Mucosa of descending colon (tissue), 3 donors: ENCODE data around the gene JPH3. TPM values are rescaled to one million over a fixed set of nuclear protein-coding genes. Genes with fewer than 3 reads are reported as not detected.

Source experiments
- ATAC-seq: fragments of 200-7000 bp; cut with Tn5 transposase; one replicate; pipeline ENCODE4 v1.9.1; 2020; ENCODE audit warnings: mild to moderate bottlenecking, moderate library complexity
- DNase-seq, 3 donors: peaks; one replicate each; pipeline ENCODE4 v3.0.0-alpha.2; 2020
- H3K36me3 ChIP-seq: fragments of 200-600 bp; one replicate; pipeline ENCODE4 v1.8.0; 2021; ENCODE audit warnings: low read depth, mild to moderate bottlenecking
- H3K4me1 ChIP-seq: fragments of 200-600 bp; one replicate; pipeline ENCODE4 v1.8.0; 2021; ENCODE audit warnings: low read depth, mild to moderate bottlenecking
- H3K4me3 ChIP-seq: fragments of 200-600 bp; one replicate; pipeline ENCODE4 v1.8.0; 2021; ENCODE audit warnings: mild to moderate bottlenecking
- H3K9me3 ChIP-seq: fragments of 200-600 bp; one replicate; pipeline ENCODE4 v1.8.0; 2021; ENCODE audit warnings: mild to moderate bottlenecking
- CTCF ChIP-seq: fragments of 200-600 bp; IDR thresholded peaks from one replicate; pipeline ENCODE4 v1.8.0; 2022; ENCODE audit warnings: antibody characterized with exemption, mild to moderate bottlenecking
- intact Hi-C, 2 donors: fragments of 100-400 bp; cut with DNase I in 1 of 2; cut with micrococcal nuclease in 1 of 2; formaldehyde crosslinking; loops; one replicate each; pipeline versions ENCODE4 v1.11.0 to v1.11.1; 2022; cut with DNase I, micrococcal nuclease
- total RNA-seq, 3 donors: library from RNA; stranded (reverse); fragmentation: NEBNext Ultra II Directional in 2 of 3; extraction: Animal tissue kit (Norgen Biotek cat#: 25700) in 2 of 3; gene quantifications; one replicate each; pipeline versions ENCODE4 v1.2.1 to v1.2.4, GENCODE V29; 2021 to 2023
- donor health status: DM: no; HTN: no; CAD: no; lungs with moderate emphysema.
- donor health status: DM: no; HTN: no; CAD: no.
- donor health status: DM: no; HTN: yes; CAD: no.

Gene JPH3
- total RNA-seq, 3 donors from 2014 or later: 0.17 to 2.1 (median 0.84) TPM

- H3K36me3 ChIP-seq: no peaks in the 10 kb centered on the region
- ATAC-seq (no peak), DNase-seq (no peak)
- H3K4me1 ChIP-seq: no peaks in the 10 kb centered on the region
- intact Hi-C loops: no loop called here
- H3K4me3 ChIP-seq: no peak overlapping the region
- no peaks in the 10 kb centered on the region for H3K9me3 ChIP-seq
- TF ChIP-seq CTCF: no peak
Observed at GRCh38 chr16:87697792-87698191, 95.5 kb downstream of the JPH3 start.

- DNase-seq (no peak), ATAC-seq (no peak)
- no peak overlapping the region for H3K4me3 ChIP-seq
- no peak for TF ChIP-seq CTCF
- H3K4me1 ChIP-seq: no peaks in the 10 kb centered on the region
- no peaks in the 10 kb centered on the region for H3K36me3 ChIP-seq
- intact Hi-C loops: no loop called here
- H3K9me3 ChIP-seq: no peaks in the 10 kb centered on the region
Observed at GRCh38 chr16:87698241-87698640, 95.9 kb downstream of the JPH3 start.

GRCh38 chr16:87698676-87699199 lies 96.4 kb downstream of the JPH3 start:
- TF ChIP-seq CTCF: no peak
- H3K36me3 ChIP-seq: no peaks in the 10 kb centered on the region
- no peaks in the 10 kb centered on the region for H3K4me1 ChIP-seq
- ATAC-seq (peak; percentile 7), DNase-seq (no peak)
- no peaks in the 10 kb centered on the region for H3K9me3 ChIP-seq
- H3K4me3 ChIP-seq: no peak overlapping the region
- intact Hi-C loops: no loop called here

- H3K36me3 ChIP-seq: no peaks in the 10 kb centered on the region
- H3K4me1 ChIP-seq: no peaks in the 10 kb centered on the region
- intact Hi-C loops: no loop called here
- no peak for TF ChIP-seq CTCF
- ATAC-seq (no peak), DNase-seq (no peak)
- H3K9me3 ChIP-seq: no peaks in the 10 kb centered on the region
- H3K4me3 ChIP-seq: no peak overlapping the region
Observed at GRCh38 chr16:87700406-87701077, 98.2 kb downstream of the JPH3 start.

GRCh38 chr16:87701078-87701460 lies 98.8 kb downstream of the JPH3 start:
- intact Hi-C loops: no loop called here
- TF ChIP-seq CTCF: no peak
- Histone ChIP-seq H3K36me3 (no peaks in the 10 kb centered on the region), H3K9me3 (no peaks in the 10 kb centered on the region), H3K4me3 (no peak overlapping the region), H3K4me1 (no peaks in the 10 kb centered on the region)
- no peak for ATAC-seq
- no peak for DNase-seq
